Hypothalamus (tissue), 51 donors: ENCODE data around the gene AASDH.
A peak's percentile ranks its signal among the peaks of the same experiment; 100 is the strongest.

ENCODE experiments used
- DNase-seq, 51 donors: peaks; one replicate each; lab custom pipeline; 2025; lab: John Stamatoyannopoulos, UW

AASDH gene

DNA sequence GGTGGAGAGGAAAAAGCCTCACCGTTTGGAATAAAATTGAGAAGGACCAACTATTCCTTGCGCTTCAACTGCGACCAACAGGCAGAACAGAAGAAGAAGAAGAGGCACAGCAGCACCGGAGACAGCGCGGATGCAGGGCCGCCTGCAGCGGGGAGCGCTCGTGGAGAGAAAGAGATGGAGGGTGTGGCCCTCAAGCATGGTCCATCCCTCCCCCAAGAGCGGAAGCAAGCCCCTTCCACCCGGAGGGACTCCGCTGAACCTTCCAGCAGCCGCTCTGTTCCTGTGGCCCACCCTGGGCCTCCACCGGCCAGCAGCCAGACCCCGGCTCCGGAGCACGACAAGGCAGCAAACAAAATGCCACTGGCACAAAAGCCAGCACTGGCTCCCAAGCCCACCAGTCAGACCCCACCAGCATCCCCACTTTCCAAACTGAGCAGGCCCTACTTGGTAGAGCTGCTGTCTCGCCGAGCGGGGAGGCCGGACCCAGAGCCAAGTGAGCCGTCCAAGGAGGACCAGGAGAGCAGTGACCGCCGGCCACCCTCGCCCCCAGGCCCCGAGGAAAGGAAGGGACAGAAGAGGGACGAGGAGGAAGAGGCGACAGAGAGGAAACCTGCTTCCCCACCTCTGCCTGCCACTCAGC, 71.2 kb downstream of the AASDH start:
- no peak for DNase-seq

DNA sequence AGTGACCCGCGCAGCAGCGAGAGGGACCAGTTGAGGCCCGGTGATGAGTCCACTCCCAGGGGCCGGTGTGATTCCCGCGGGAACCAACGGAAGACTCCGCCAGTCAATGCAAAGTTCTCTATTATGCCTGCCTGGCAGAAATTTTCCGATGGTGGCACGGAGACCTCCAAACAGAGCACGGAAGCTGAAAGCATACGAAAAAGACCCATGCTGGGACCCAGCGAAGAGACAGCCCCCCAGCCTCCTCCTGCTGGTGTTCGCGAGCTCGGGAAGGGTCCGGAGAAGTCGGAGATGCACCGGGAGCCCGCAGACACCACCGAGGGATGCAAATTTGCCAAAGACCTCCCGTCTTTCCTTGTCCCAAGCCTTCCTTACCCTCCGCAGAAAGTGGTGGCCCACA, 71.7 kb downstream of the AASDH start:
- DNase-seq, result no peak

DNA sequence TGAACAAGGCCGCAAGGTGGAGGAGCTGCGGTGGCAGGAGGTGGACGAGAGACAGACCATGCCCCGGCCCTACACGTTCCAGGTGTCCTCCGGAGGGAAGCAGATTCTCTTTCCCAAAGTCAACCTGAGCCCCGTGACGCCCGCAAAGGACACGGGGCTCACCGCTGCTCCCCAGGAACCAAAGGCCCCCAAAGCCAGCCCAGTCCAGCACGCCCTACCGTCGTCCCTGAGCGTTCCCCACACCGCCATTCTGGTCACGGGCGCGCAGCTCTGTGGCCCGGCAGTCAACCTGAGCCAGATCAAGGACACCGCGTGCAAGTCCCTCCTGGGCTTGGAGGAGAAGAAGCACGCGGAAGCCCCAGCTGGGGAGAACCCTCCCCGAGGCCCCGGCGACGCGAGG, 72.2 kb downstream of the AASDH start:
- DNase-seq, result no peak

DNA sequence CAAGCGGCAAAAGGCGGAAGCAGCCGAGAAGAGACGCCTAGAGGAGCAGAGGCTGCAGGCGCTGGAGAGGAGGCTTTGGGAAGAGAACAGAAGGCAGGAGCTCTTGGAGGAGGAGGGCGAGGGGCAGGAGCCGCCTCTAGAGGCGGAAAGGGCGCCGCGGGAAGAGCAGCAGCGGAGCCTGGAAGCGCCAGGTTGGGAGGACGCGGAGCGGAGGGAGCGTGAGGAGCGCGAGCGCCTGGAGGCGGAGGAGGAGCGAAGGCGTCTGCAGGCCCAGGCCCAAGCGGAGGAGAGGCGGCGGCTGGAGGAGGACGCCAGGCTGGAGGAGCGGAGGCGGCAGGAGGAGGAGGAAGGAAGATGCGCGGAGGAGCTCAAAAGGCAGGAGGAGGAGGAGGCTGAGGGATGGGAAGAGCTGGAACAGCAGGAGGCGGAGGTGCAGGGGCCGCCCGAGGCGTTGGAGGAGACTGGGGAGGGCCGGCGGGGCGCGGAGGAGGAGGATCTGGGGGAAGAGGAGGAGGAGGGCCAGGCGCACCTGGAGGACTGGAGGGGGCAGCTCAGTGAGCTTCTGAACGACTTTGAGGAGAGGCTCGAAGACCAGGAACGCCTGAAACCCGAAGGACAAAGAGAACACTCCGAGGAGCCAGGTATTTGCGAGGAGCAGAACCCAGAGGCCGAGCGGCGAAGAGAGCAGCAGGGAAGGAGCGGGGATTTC, 72.9 kb downstream of the AASDH start:
- DNase-seq, result no peak

- DNase-seq, result no peak
Measured at GRCh38 chr4:56313132-56313531, 74.2 kb downstream of the AASDH start.

- no peak for DNase-seq
Measured at GRCh38 chr4:56311299-56311975, 75.9 kb downstream of the AASDH start.

GRCh38 chr4:56310401-56311125, 76.7 kb downstream of the AASDH start:
- peak in 6 of 51 donors; percentile 4 to 46 (median 28) for DNase-seq

DNA sequence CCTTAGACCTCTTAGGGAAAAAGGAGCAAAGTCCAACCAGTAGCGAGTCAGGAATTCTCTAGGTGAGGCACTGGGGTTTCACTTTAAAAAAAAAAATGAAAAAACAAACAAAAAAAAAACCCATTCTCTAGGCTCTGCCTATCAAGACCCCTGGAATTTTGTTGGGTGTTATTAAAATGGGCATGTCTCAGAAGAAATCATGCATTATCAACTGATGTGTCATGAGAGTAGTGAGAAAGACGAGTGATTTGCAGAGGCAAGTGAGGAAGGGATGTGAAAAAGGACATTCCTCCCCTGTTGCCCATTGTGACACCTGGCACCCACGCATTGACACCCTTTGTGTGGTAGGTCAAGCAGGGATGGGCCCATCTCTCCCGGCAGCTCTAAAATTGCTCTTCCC, 78.9 kb downstream of the AASDH start:
- no peak for DNase-seq

DNA sequence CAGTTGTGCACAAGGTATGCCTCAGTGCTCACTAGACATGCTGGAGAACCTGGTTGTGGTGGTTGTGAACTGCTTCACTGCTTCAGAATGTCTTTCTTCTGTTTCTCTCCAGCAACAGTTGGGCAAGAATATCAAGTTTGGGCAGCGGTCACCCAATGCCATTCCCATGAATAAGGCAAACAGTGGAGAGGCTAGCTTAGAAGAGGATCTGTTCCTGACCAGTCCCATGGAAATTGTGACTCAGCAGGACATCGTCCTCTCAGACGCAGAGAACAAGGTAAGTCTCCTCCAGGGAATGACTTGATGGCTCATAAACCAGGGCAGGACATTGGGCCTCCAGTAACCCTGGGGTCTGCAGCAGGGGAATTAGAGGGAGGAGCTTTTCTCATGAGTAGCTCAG, 79.9 kb downstream of the AASDH start:
- no peak for DNase-seq

DNA sequence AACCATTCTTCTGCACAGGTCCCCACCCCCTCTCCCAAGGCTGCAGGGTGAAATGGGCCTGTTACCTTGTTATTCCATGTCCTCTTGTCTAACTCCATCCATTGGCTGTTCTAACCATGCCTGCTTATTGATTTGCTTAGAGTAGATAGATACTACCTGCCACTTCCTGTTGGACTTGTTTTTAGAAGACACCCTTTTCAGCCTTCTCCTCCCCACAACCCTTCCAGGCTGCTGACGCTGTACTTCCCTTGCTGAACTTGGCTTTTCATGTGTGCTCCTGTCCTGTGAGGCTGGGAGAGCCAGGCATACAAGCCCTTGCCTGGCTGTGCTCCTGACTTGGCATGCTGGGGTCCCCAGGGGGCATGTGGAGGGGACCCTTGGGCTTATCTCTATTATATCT, 81.9 kb downstream of the AASDH start:
- DNase-seq, result no peak

GRCh38 chr4:56303921-56304320, 83.4 kb downstream of the AASDH start:
- DNase-seq, result no peak

DNA sequence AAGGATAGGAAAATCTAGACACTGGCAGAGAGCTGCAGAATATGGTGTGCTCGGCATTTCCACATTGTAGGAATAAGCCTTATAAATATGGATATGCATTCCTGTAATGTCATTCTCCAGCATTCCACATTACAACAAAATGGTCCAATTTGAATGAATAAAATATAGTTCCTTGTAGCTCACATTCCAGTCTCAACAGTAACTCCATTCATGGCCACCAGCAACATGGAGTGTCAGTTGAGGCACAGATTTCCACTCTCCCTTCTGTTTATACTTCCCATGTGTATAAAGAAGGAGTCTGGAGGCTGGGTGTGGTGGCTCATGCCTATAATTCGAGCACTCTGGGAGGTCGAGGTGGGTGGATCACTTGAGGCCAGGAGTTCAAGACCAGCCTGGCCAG, 84.5 kb downstream of the AASDH start:
- no peak for DNase-seq

DNA sequence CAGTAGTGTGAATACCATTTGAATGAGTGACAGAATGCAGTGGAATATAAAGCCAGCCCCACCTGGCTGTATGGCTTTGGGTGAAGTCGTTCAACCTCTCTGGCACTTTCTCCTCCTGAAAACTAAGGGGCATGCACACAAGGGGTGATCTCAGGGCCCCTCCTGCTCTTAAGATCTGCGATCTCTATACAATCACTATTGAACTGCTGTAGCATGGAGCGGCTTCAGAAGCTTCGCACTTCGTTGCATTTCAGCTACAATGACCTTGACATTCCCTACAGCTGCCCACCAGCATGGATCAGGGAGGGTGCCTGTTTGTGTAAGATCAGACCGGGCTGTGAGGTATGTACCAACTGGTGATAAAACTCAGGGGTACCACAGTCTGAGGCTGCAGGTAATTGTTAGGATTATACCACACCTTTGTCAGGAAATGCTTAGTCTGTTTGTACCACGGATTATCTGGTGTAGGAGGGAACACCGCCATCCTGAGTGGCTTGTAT, 85.2 kb downstream of the AASDH start:
- no peak for DNase-seq

DNA sequence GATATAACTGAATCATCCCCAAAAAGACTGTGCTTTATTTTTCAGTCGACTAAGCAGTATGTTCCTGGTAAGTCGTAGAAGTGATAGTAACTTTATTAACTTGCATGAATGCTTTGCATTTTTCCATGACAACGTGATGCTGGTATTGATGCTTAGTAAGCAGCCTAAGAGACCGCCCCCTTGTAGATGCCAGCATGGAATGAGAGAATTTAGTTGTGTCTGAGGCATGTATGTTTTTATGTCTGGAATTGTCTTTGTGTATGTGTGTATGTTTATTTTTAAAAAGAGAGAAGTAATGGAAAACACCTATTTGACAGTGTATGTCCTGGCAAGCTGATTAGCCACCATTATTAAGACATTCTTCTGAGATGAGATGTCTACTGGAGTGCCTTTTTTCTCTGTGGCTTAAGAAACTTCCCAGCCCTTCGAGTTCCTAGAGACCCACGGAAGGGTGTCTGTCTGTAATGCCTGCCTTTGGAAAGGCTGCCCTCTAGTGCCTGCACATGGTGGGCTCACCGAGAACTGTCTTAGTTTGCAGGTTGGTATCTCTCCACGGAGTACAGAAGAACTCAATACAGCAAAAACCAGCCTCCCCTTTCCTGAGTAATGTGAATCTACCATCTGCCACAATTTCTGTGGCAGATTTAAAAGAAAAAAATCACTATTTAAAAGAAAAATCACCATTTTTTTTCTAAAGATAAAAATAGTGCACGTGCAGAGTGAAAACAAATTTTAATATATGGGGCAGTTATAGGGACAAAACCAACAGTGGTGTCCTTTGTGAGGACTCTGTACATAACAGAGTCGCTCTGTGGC, 85.9 kb downstream of the AASDH start:
- peak in 45 of 51 donors; percentile 4 to 86 (median 48) for DNase-seq

GRCh38 chr4:56298236-56298635, 89.1 kb downstream of the AASDH start:
- DNase-seq, result no peak

GRCh38 chr4:56297776-56298175, 89.5 kb downstream of the AASDH start:
- DNase-seq, result no peak

GRCh38 chr4:56296526-56296925, 90.8 kb downstream of the AASDH start:
- no peak for DNase-seq

- DNase-seq, result no peak
Measured at GRCh38 chr4:56293121-56293520, 94.2 kb downstream of the AASDH start.

DNA sequence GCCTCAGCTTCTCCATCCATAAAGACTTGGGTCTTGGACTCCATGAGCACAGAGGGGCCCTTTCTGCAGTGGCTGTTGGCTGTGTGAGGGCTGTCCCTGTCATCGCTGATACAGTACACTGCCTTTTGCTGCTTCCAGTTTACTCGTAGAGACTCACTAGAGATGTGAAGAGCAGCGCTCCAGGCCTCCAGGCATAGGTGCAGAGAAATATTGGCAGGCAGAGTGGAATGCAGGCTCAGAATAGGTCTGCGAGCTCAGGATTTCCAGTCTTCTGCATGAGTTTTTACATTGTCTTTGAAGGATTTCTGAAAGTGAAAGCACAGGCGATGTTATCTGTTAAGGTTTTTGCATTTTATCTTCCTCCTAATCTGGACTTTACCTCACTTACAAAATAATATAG, 97.4 kb downstream of the AASDH start:
- peak in 8 of 51 donors; percentile 6 to 25 (median 12) for DNase-seq

- no peak for DNase-seq
Measured at GRCh38 chr4:56288663-56289062, 98.6 kb downstream of the AASDH start.
